Activated CD4-positive, alpha-beta T cell treated with anti-CD3 and anti-CD28 coated beads, Interleukin-2, amount 50 U/mL, for 1 hour (primary cell): Measurements from ENCODE around the gene OAF.
A peak's percentile ranks its signal among the peaks of the same experiment; 100 is the strongest.

Source experiments
- DNase-seq: peaks from one replicate; pipeline ENCODE4 v3.0.0-alpha.2; 2020

The OAF gene

GRCh38 chr11:120224361-120224760 lies 13.5 kb downstream of the OAF start:
- DNase-seq: no peak

GRCh38 chr11:120224972-120225909 lies 14.4 kb downstream of the OAF start:
- no peak for DNase-seq

- DNase-seq: no peak
Measured at GRCh38 chr11:120226242-120226641, 15.4 kb downstream of the OAF start.

- no peak for DNase-seq
Measured at GRCh38 chr11:120226714-120227113, 15.9 kb downstream of the OAF start.

- no peak for DNase-seq
Measured at GRCh38 chr11:120227228-120227852, 16.5 kb downstream of the OAF start.

GRCh38 chr11:120228794-120229384 lies 18.1 kb downstream of the OAF start:
- no peak for DNase-seq

- DNase-seq: peak; percentile 14
Measured at GRCh38 chr11:120229451-120230424, 18.9 kb downstream of the OAF start.

GRCh38 chr11:120230433-120231071 lies 19.7 kb downstream of the OAF start:
- no peak for DNase-seq

GRCh38 chr11:120231963-120232362 lies 21.1 kb downstream of the OAF start:
- no peak for DNase-seq

GRCh38 chr11:120233207-120233803 lies 22.5 kb downstream of the OAF start:
- no peak for DNase-seq

GRCh38 chr11:120235024-120235628 lies 24.3 kb downstream of the OAF start:
- peak; percentile 45 for DNase-seq

GRCh38 chr11:120236169-120237107 lies 25.6 kb downstream of the OAF start:
- DNase-seq: no peak

- DNase-seq: no peak
Measured at GRCh38 chr11:120238968-120239620, 28.3 kb downstream of the OAF start.

- DNase-seq: no peak
Measured at GRCh38 chr11:120239713-120240640, 29.1 kb downstream of the OAF start, which contains the start of gene POU2F3. Gene POU2F3 (plus strand): TSS chr11:120240140. CDS start chr11:120240344, 204 bp downstream.

GRCh38 chr11:120240866-120241265 lies 30.0 kb downstream of the OAF start:
- DNase-seq: no peak

- no peak for DNase-seq
Measured at GRCh38 chr11:120241277-120241676, 30.4 kb downstream of the OAF start.

- no peak for DNase-seq
Measured at GRCh38 chr11:120243221-120243620, 32.4 kb downstream of the OAF start.
